ENCODE data around the gene ALDH1B1. TPM values are rescaled to one million over a fixed set of nuclear protein-coding genes. Genes with fewer than 3 reads are reported as not detected.
A peak's percentile ranks its signal among the peaks of the same experiment; 100 is the strongest.

The ALDH1B1 gene
- total RNA-seq, 1 donor from 2014 or later, result 10.5 TPM

GRCh38 chr9:38345851-38346755 lies 46.4 kb upstream of the ALDH1B1 start:
- H3K4me1 Mint-ChIP-seq (ENCODE audit: unreplicated experiment), result peaks cover 7% of the 10 kb centered on the region
- peaks cover 9% of the 10 kb centered on the region for H3K9me3 Mint-ChIP-seq (ENCODE audit: unreplicated experiment)

GRCh38 chr9:38346811-38347210 lies 45.7 kb upstream of the ALDH1B1 start:
- no peak for TF ChIP-seq CTCF (IDR thresholded peaks at IDR 0.05)
- H3K4me1 Mint-ChIP-seq (ENCODE audit: unreplicated experiment), result peaks cover 7% of the 10 kb centered on the region
- H3K27ac Mint-ChIP-seq (ENCODE audit: unreplicated experiment), result no peak overlapping the region
- H3K9me3 Mint-ChIP-seq (ENCODE audit: unreplicated experiment), result peaks cover 9% of the 10 kb centered on the region
- H3K36me3 Mint-ChIP-seq (ENCODE audit: unreplicated experiment), result no peaks in the 10 kb centered on the region
- peak; percentile 83 for DNase-seq (ENCODE audit: extremely low spot score, unreplicated experiment)
- peaks cover 55% of the 10 kb centered on the region for H3K27me3 Mint-ChIP-seq (ENCODE audit: unreplicated experiment)
- H3K4me3 Mint-ChIP-seq (ENCODE audit: unreplicated experiment), result no peak overlapping the region

More at GRCh38 chr9:38345851-38346755, 46.4 kb upstream of the ALDH1B1 start:
- TF ChIP-seq CTCF (IDR thresholded peaks at IDR 0.05), result no peak
- DNase-seq (ENCODE audit: extremely low spot score, unreplicated experiment), result peak; percentile 73
- H3K27ac Mint-ChIP-seq (ENCODE audit: unreplicated experiment), result no peak overlapping the region
- H3K27me3 Mint-ChIP-seq (ENCODE audit: unreplicated experiment), result peaks cover 56% of the 10 kb centered on the region
- H3K36me3 Mint-ChIP-seq (ENCODE audit: unreplicated experiment), result no peaks in the 10 kb centered on the region
- H3K4me3 Mint-ChIP-seq (ENCODE audit: unreplicated experiment), result no peak overlapping the region

- H3K36me3 Mint-ChIP-seq (ENCODE audit: unreplicated experiment), result no peaks in the 10 kb centered on the region
- H3K4me3 Mint-ChIP-seq (ENCODE audit: unreplicated experiment), result no peak overlapping the region
- H3K27me3 Mint-ChIP-seq (ENCODE audit: unreplicated experiment), result peaks cover 51% of the 10 kb centered on the region
- peak; percentile 51 for DNase-seq (ENCODE audit: extremely low spot score, unreplicated experiment)
- peaks cover 9% of the 10 kb centered on the region for H3K9me3 Mint-ChIP-seq (ENCODE audit: unreplicated experiment)
- peaks cover 7% of the 10 kb centered on the region for H3K4me1 Mint-ChIP-seq (ENCODE audit: unreplicated experiment)
- H3K27ac Mint-ChIP-seq (ENCODE audit: unreplicated experiment), result no peak overlapping the region
- TF ChIP-seq CTCF (IDR thresholded peaks at IDR 0.05), result no peak
Observed at GRCh38 chr9:38347271-38347671, 45.2 kb upstream of the ALDH1B1 start.

DNA sequence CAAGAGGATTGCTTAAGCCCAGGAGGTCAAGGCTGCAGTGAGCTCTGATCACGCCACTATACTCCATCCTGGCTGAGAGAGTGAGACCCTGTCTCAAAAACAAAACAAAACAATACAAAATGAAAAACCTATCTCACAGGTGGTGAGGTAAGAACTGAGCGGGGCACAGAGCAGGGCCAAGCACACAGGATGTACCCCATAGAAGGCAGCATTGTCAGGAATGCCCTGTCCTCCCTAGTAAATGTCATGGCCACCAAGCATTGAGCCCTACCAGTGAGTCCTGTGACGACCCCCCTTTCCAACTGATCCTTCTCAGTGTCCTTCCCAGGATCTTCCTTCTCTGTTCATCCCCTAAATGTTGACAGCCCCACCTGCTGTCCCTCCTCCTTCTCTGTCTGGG lies 44.6 kb upstream of the ALDH1B1 start:
- no peaks in the 10 kb centered on the region for H3K36me3 Mint-ChIP-seq (ENCODE audit: unreplicated experiment)
- H3K27me3 Mint-ChIP-seq (ENCODE audit: unreplicated experiment), result peaks cover 45% of the 10 kb centered on the region
- no peak overlapping the region for H3K4me3 Mint-ChIP-seq (ENCODE audit: unreplicated experiment)
- peak; percentile 30 for DNase-seq (ENCODE audit: extremely low spot score, unreplicated experiment)
- peaks cover 9% of the 10 kb centered on the region for H3K4me1 Mint-ChIP-seq (ENCODE audit: unreplicated experiment)
- TF ChIP-seq CTCF (IDR thresholded peaks at IDR 0.05), result no peak
- peaks cover 9% of the 10 kb centered on the region for H3K9me3 Mint-ChIP-seq (ENCODE audit: unreplicated experiment)
- no peak overlapping the region for H3K27ac Mint-ChIP-seq (ENCODE audit: unreplicated experiment)

DNA sequence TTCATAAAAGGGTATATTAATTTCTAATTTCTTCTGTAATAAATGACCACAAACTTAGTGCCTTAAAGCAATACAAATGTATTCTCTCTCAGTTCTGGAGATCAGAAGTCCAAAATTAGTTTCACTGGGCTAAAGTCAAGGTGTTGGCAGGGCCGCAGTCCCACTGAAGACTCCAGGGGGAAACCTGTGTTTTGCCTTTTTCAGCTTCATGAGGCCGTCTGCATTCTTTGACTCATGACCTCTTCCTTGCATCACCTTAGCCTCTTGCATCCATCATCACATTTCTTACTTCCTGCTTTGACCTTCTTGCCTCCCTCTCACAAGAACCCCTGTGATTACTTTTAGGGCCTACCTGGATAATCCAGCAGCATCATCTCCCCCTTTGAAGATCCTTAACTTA lies 42.0 kb upstream of the ALDH1B1 start:
- TF ChIP-seq CTCF (IDR thresholded peaks at IDR 0.05), result no peak
- peaks cover 9% of the 10 kb centered on the region for H3K9me3 Mint-ChIP-seq (ENCODE audit: unreplicated experiment)
- H3K4me1 Mint-ChIP-seq (ENCODE audit: unreplicated experiment), result peaks cover 9% of the 10 kb centered on the region
- DNase-seq (ENCODE audit: extremely low spot score, unreplicated experiment), result no peak
- H3K4me3 Mint-ChIP-seq (ENCODE audit: unreplicated experiment), result no peak overlapping the region
- H3K36me3 Mint-ChIP-seq (ENCODE audit: unreplicated experiment), result no peaks in the 10 kb centered on the region
- H3K27me3 Mint-ChIP-seq (ENCODE audit: unreplicated experiment), result peaks cover 37% of the 10 kb centered on the region
- no peak overlapping the region for H3K27ac Mint-ChIP-seq (ENCODE audit: unreplicated experiment)
